DMS153 treated with DMSO at 0.1 percent for 48 hours (cell line): ENCODE measurements around the gene LYG2.
"Not testable (repeated sequence)": the region's sequence is repeated elsewhere in the genome, so short reads cannot be mapped to it uniquely, and the experiment has no call there.

ENCODE experiments used
- DNase-seq: peaks from one replicate; lab custom pipeline; 2025; ENCODE audit not compliant: unreplicated experiment; lab: John Stamatoyannopoulos, UW

Gene LYG2

DNA sequence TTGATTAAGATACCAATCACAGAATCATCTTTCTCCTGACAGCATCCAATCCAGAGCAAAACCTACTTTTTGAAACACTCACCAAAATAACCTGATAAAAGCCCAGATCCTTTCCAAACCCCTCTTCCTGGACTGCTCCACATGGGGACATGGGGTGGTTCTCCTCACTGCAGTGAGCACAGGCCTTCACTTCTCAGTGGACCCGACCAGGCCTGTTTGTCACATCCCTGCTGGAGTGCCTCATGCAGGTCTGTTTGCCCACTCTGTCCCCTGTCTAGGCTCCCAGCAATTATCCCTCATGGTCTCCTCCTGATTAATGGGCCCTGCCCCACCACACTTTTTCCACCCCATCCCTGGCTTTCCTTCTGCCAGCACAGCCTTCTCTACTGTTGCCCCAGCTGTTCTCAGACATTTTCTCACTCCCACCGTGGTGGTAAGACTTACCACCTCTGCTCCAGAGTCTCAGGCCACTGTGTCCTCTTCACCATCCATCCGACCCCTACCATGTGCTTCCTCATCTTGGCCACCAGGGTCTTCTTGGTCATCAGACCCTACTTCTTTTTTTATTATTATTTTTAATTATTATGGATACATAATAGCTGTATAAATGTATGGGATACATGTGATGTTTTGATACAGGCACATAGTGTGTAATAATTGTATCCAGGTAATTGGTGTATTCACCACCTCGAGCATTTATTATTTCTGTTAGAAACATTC is 53.3 kb downstream of the LYG2 start:
- DNase-seq = no peak

DNA sequence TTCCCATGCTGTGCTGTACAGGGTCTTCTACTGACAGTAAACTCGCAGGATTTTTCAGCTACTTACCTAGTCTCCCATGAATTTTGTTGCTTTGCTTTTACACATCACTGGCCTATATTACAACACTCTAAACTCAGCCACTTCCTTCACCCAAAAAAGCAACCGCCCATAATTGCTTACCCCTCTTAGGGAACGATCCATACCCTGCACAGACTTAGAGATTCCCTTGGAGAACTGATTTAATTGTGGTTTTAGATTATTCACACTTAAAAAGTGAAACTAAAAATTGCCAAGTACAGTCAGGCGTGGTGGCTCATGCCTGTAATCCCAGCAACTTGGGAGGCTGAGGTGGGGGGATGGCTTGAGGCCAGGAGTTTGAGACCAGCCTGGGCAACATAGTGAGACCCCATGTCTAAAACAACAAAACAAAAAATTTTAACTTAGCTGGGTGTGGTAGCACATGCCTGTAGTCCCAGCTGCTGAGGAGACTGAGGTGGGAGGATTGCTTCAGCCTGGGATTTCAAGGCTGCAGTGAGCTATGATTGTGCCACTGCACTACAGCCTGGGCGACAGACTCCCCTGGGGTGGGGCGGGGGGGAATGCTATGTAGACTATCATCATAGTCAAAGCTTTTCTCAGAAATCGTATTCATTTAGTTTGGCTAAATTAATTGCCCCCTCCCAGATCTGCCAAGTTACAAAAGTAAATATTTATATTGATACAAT is 55.2 kb downstream of the LYG2 start:
- no peak for DNase-seq

DNA sequence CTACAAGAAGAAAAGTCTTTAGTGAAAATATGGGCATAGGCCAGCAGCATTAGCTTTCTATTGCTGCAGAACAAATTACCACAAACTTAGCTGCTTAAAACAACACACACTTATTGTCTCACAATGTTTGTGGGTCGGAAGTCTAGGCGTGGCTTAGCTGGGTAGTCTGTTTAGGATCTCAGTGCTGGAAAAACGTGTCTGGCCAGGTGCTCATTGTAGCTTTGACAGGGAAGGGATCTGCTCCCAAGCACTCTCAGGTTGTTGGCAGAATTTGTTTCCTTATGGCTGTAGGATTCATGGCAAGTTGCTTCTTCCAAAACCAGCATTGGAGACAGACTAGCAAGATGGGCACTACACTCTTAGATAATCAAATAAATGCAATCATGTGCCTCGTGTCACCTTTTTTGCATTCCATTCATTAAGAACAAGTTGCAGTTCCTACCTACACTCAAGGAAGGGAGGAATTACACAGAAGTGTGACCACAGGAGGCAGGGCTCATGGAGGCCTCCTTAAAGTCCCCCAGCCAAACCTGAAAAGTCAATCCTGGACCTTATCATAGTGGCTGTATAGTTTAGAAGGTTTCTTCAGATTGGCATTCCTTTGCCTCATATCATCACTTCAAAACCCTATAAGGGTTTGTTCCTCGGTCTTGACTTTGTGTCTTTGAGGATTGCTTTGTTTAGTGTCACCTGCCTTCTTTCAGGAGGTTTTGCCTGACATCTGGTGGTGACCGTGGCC is 57.2 kb downstream of the LYG2 start:
- no peak for DNase-seq

DNA sequence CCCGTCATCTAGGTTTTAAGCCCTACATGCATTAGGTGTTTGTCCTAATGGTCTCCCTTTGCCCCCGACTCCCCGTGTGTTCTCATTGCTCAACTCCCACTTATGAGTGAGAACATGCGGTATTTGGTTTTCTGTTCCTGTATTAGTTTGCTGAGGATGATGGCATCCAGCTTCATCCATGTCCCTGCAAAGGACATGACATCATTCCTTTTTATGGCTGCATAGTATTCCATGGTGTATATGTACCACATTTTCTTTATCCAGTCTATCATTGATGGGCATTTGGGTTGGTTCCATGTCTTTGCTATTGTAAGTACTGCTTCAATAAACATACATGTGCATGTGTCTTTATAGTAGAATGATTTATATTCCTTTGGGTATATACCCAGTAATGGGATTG is 63.1 kb downstream of the LYG2 start:
- not testable (repeated sequence) for DNase-seq
